ENCODE measurements around the gene SURF6. TPM values are rescaled to one million over a fixed set of nuclear protein-coding genes. Genes with fewer than 3 reads are reported as not detected.

Gene SURF6
- total RNA-seq, 1 donor from 2014 or later = 5.3 TPM

GRCh38 chr9:133368249-133368881 is 32.4 kb upstream of the SURF6 start:
- DNase-seq (ENCODE audit: low read depth in 2 of 2) = peak; percentile 65 to 78

GRCh38 chr9:133367778-133368177 is 31.8 kb upstream of the SURF6 start:
- DNase-seq (ENCODE audit: low read depth in 2 of 2) = no peak

GRCh38 chr9:133367221-133367620 is 31.2 kb upstream of the SURF6 start:
- DNase-seq (ENCODE audit: low read depth in 2 of 2) = no peak

GRCh38 chr9:133366435-133366834 is 30.4 kb upstream of the SURF6 start:
- DNase-seq (ENCODE audit: low read depth in 2 of 2) = no peak

- DNase-seq (ENCODE audit: low read depth in 2 of 2) = no peak
These were observed 26.5 kb upstream of the SURF6 start for GRCh38 chr9:133362359-133363044.

GRCh38 chr9:133361507-133362092 is 25.6 kb upstream of the SURF6 start:
- DNase-seq (ENCODE audit: low read depth in 2 of 2) = no peak

- DNase-seq (ENCODE audit: low read depth in 2 of 2) = no peak
These were observed 24.7 kb upstream of the SURF6 start for GRCh38 chr9:133360400-133361393.

- no peak for DNase-seq (ENCODE audit: low read depth in 2 of 2)
These were observed 23.6 kb upstream of the SURF6 start for GRCh38 chr9:133359399-133360175.

GRCh38 chr9:133357656-133358055 is 21.7 kb upstream of the SURF6 start:
- DNase-seq (ENCODE audit: low read depth in 2 of 2) = no peak

GRCh38 chr9:133356391-133357091 is 20.6 kb upstream of the SURF6 start, which contains the start of the genes SURF1 and SURF2:
SURF1 (minus strand) TSS chr9:133356487; CDS start chr9:133356453, 34 bp downstream.
SURF2 (plus strand) TSS chr9:133356550; CDS start chr9:133356593, 43 bp downstream.
- peak in 1 of 2 donors; percentile 67 for DNase-seq (ENCODE audit: low read depth in 2 of 2)

GRCh38 chr9:133355881-133356357 is 19.9 kb upstream of the SURF6 start:
- peak in 1 of 2 donors; percentile 36 for DNase-seq (ENCODE audit: low read depth in 2 of 2)

GRCh38 chr9:133354766-133355165 is 18.8 kb upstream of the SURF6 start:
- no peak for DNase-seq (ENCODE audit: low read depth in 2 of 2)

GRCh38 chr9:133353548-133353947 is 17.6 kb upstream of the SURF6 start:
- no peak for DNase-seq (ENCODE audit: low read depth in 2 of 2)

GRCh38 chr9:133352635-133353340 is 16.8 kb upstream of the SURF6 start:
- DNase-seq (ENCODE audit: low read depth in 2 of 2) = no peak

GRCh38 chr9:133351908-133352634 is 16.1 kb upstream of the SURF6 start:
- peak in 1 of 2 donors; percentile 69 for DNase-seq (ENCODE audit: low read depth in 2 of 2)

- DNase-seq (ENCODE audit: low read depth in 2 of 2) = no peak
These were observed 15.5 kb upstream of the SURF6 start for GRCh38 chr9:133351526-133351907.

- DNase-seq (ENCODE audit: low read depth in 2 of 2) = no peak
These were observed 14.1 kb upstream of the SURF6 start for GRCh38 chr9:133349965-133350616.

Data from dermis microvascular lymphatic vessel endothelial cell (primary cell).